IMR-90 (cell line): ENCODE results near the gene FAM227B. TPM values are rescaled to one million over a fixed set of nuclear protein-coding genes. Genes with fewer than 3 reads are reported as not detected.

Experiments used
- ATAC-seq: fragments of 200-7000 bp; cut with Tn5 transposase; 2 replicates; pipeline ENCODE4 v1.9.1; 2020; ENCODE audit warnings: low read depth, mild to moderate bottlenecking, moderate library complexity
- BruUV-seq: library from RNA; stranded (reverse); fragments of 400-500 nt; replicated peaks from 2 replicates; lab custom pipeline; 2021; lab: Mats Ljungman, UMichigan
- CTCF ChIA-PET: fragments of 300-600 bp; formaldehyde crosslinking; extraction: SDS; loops from one replicate; lab custom pipeline; 2021; ENCODE audit warnings: antibody characterized with exemption; lab: Yijun Ruan, JAX
- POLR2A ChIA-PET: fragments of 300-600 bp; sonication (Branson Sonifier 250); formaldehyde crosslinking; loops from one replicate; lab custom pipeline; 2022; ENCODE audit warnings: antibody characterized with exemption; ENCODE audit not compliant: unreplicated experiment; lab: Charles Lee
- DNase-seq: peaks from one replicate; pipeline ENCODE4 v3.0.0; 2013
- H2AFZ ChIP-seq: replicated peaks from 2 replicates; pipeline ENCODE3; 2013; ENCODE audit warnings: low read length, mild to moderate bottlenecking; ENCODE audit not compliant: poor library complexity
- H2AK5ac ChIP-seq: 2 replicates; pipeline ENCODE4 v1.6.1; 2013; ENCODE audit warnings: low read depth, low read length, inconsistent platforms
- H2AK9ac ChIP-seq: replicated peaks from 2 replicates; pipeline ENCODE3; 2013; ENCODE audit warnings: mild to moderate bottlenecking, low read depth, low read length, moderate library complexity; ENCODE audit not compliant: poor library complexity
- H2BK120ac ChIP-seq: 2 replicates; pipeline ENCODE4 v1.6.1; 2013; ENCODE audit warnings: low read depth, low read length, inconsistent platforms
- H2BK15ac ChIP-seq: 3 replicates; pipeline ENCODE4 v1.6.1; 2013; ENCODE audit warnings: low read depth, low read length, inconsistent platforms
- H2BK20ac ChIP-seq: 2 replicates; pipeline ENCODE4 v1.6.1; 2013; ENCODE audit warnings: low read depth, mild to moderate bottlenecking, inconsistent platforms, low read length, moderate library complexity
- H2BK5ac ChIP-seq: 2 replicates; pipeline ENCODE4 v1.6.1; 2013; ENCODE audit warnings: mild to moderate bottlenecking, low read depth, low read length, inconsistent platforms; ENCODE audit not compliant: poor library complexity, severe bottlenecking
- H3K14ac ChIP-seq: replicated peaks from 2 replicates; pipeline ENCODE4 v1.6.1; 2013; ENCODE audit warnings: low read depth, low read length, inconsistent platforms
- H3K18ac ChIP-seq: 2 replicates; pipeline ENCODE4 v1.6.1; 2013; ENCODE audit warnings: low read depth, low read length, control low read depth
- H3K23ac ChIP-seq: 2 replicates; pipeline ENCODE4 v1.6.1; 2013; ENCODE audit warnings: low read depth, low read length, inconsistent platforms
- H3K27ac ChIP-seq: 2 replicates; pipeline ENCODE4 v1.5.1; 2013; ENCODE audit warnings: mild to moderate bottlenecking, control low read depth, low read length; ENCODE audit not compliant: insufficient read depth
- H3K27me3 ChIP-seq: 2 replicates; pipeline ENCODE4 v1.6.1; 2013; ENCODE audit warnings: low read length; ENCODE audit not compliant: control insufficient read depth, insufficient read depth
- H3K36me3 ChIP-seq: 2 replicates; pipeline ENCODE4 v1.6.1; 2013; ENCODE audit warnings: low read length, mixed read lengths; ENCODE audit not compliant: control insufficient read depth, insufficient read depth
- H3K4ac ChIP-seq: 2 replicates; pipeline ENCODE4 v1.6.1; 2013; ENCODE audit warnings: low read depth, low read length, inconsistent platforms
- H3K4me1 ChIP-seq: 2 replicates; pipeline ENCODE4 v1.6.1; 2013; ENCODE audit warnings: low read length, mixed read lengths; ENCODE audit not compliant: control insufficient read depth, insufficient read depth
- H3K4me2 ChIP-seq: 2 replicates; pipeline ENCODE4 v1.6.1; 2013; ENCODE audit warnings: low read depth, mild to moderate bottlenecking, control low read depth, low read length, moderate library complexity
- H3K4me3 ChIP-seq: 2 replicates; pipeline ENCODE4 v1.5.1; 2013; ENCODE audit warnings: low read depth, mild to moderate bottlenecking, control low read depth, low read length, moderate library complexity; ENCODE audit not compliant: insufficient read depth
- H3K56ac ChIP-seq: 2 replicates; pipeline ENCODE4 v1.6.1; 2013; ENCODE audit warnings: low read length, inconsistent platforms; ENCODE audit not compliant: insufficient read depth; ENCODE audit errors: extremely low read depth
- H3K79me1 ChIP-seq, 2 experiments: 2 replicates each; pipeline ENCODE4 v1.6.1; 2013; ENCODE audit warnings: low read length in 2 of 2, inconsistent platforms in 1 of 2, low read depth in 1 of 2
- H3K9ac ChIP-seq: 2 replicates; pipeline ENCODE4 v1.6.1; 2013; ENCODE audit warnings: low read depth, low read length, control low read depth
- H3K9me1 ChIP-seq: 2 replicates; pipeline ENCODE4 v1.6.1; 2013; ENCODE audit warnings: low read length, inconsistent platforms; ENCODE audit not compliant: insufficient read depth
- H3K9me3 ChIP-seq: 2 replicates; pipeline ENCODE4 v1.6.1; 2013; ENCODE audit warnings: low read length; ENCODE audit not compliant: control insufficient read depth, insufficient read depth
- H4K20me1 ChIP-seq: 2 replicates; pipeline ENCODE4 v1.6.1; 2013; ENCODE audit warnings: low read length, inconsistent platforms; ENCODE audit not compliant: insufficient read depth
- H4K5ac ChIP-seq: 2 replicates; pipeline ENCODE4 v1.6.1; 2013; ENCODE audit warnings: mild to moderate bottlenecking, low read depth, low read length, control low read depth
- H4K8ac ChIP-seq, 2 experiments: 2 replicates each; pipeline ENCODE4 v1.6.1; 2013; ENCODE audit warnings: low read depth in 2 of 2, low read length in 2 of 2, control low read depth in 1 of 2, inconsistent platforms in 1 of 2
- H4K91ac ChIP-seq: 2 replicates; pipeline ENCODE4 v1.6.1; 2013; ENCODE audit warnings: low read depth, low read length, inconsistent platforms; ENCODE audit not compliant: insufficient read depth
- BHLHE40 ChIP-seq: fragments of 150-350 bp; IDR thresholded peaks from 2 replicates; pipeline ENCODE4 v1.6.1; 2016; ENCODE audit warnings: mild to moderate bottlenecking, low read depth, low read length
- CHD1 ChIP-seq: IDR thresholded peaks from 2 replicates; pipeline ENCODE4 v1.6.1; 2012; ENCODE audit warnings: low read depth, low read length, improper control_type of control experiment
- FOS ChIP-seq: fragments of 150-350 bp; IDR thresholded peaks from 2 replicates; pipeline ENCODE4 v1.6.1; 2016; ENCODE audit warnings: low read depth, low read length
- MAFK ChIP-seq: IDR thresholded peaks from 2 replicates; pipeline ENCODE4 v1.6.1; 2012; ENCODE audit warnings: low read depth, low read length, improper control_type of control experiment
- MXI1 ChIP-seq: IDR thresholded peaks from 2 replicates; pipeline ENCODE4 v1.6.1; 2012; ENCODE audit warnings: low read depth, mild to moderate bottlenecking, low read length, moderate library complexity, borderline replicate concordance
- RAD21 ChIP-seq: IDR thresholded peaks from 2 replicates; pipeline ENCODE4 v1.6.1; 2012; ENCODE audit warnings: low read length, improper control_type of control experiment
- RCOR1 ChIP-seq: IDR thresholded peaks from 2 replicates; pipeline ENCODE4 v1.6.1; 2012; ENCODE audit warnings: mild to moderate bottlenecking, low read length, improper control_type of control experiment; ENCODE audit not compliant: insufficient replicate concordance
- RFX5 ChIP-seq: IDR thresholded peaks from 2 replicates; pipeline ENCODE4 v1.8.0; 2012; ENCODE audit warnings: low read depth, mild to moderate bottlenecking, low read length, moderate library complexity
- SMC3 ChIP-seq: fragments of 150-350 bp; IDR thresholded peaks from 2 replicates; pipeline ENCODE4 v1.6.1; 2016; ENCODE audit warnings: low read depth, mild to moderate bottlenecking, antibody characterized with exemption, low read length, moderate library complexity
- USF2 ChIP-seq: fragments of 150-350 bp; IDR thresholded peaks from 2 replicates; pipeline ENCODE4 v1.6.1; 2017; ENCODE audit warnings: mild to moderate bottlenecking, antibody characterized with exemption, low read length, low read depth
- WGBS, 2 experiments: methylation state at CpG; one replicate each; pipeline versions ENCODE4 v1.1.5 to v1.1.7; 2013; ENCODE audit warnings: missing lambda C conversion rate in 2 of 2; ENCODE audit not compliant: insufficient read length in 1 of 2; ENCODE audit errors: extremely low coverage in 2 of 2; 5-methylcytosine and 5-hydroxymethylcytosine counted together
- dilution Hi-C: fragments of 300-500 bp; cut with HindIII; formaldehyde crosslinking; loops from one replicate; pipeline ENCODE4 v1.14.3; 2018; ENCODE audit warnings: low sequenced_read_pairs; ENCODE audit not compliant: unreplicated experiment
- in situ Hi-C: fragments of 300-500 bp; cut with MboI; formaldehyde crosslinking; loops from 3 replicates; pipeline ENCODE4 v1.14.3; 2019; ENCODE audit warnings: low sequenced_read_pairs, inconsistent platforms, mixed read lengths
- intact Hi-C: fragments of 100-400 bp; cut with micrococcal nuclease; formaldehyde crosslinking; loops from 2 replicates; pipeline ENCODE4 v1.10.0; 2022
- polyA plus RNA-seq, 3 experiments: library from polyadenylated mRNA; depleted of rRNA; stranded (reverse); fragments of >200 nt; gene quantifications; 2 replicates each; pipeline ENCODE4 v1.2.3, GENCODE V29; 2012; ENCODE audit warnings: low replicate concordance in 1 of 3
- total RNA-seq: library from RNA; depleted of rRNA; stranded (reverse); fragments of >200 nt; gene quantifications from 2 replicates; pipeline ENCODE4 v1.2.3, GENCODE V29; 2012
- TF ChIP-seq, protein P1 (sequence below): conservative IDR thresholded peaks from 2 replicates; pipeline ENCODE4 v1.5.1; 2012; ENCODE audit warnings: mild to moderate bottlenecking, low read depth, low read length, improper control_type of control experiment
- TF ChIP-seq, protein P2 (sequence below): fragments of 150-350 bp; IDR thresholded peaks from 2 replicates; pipeline ENCODE4 v1.6.1; 2016; ENCODE audit warnings: low read depth, mild to moderate bottlenecking, low read length, moderate library complexity, borderline replicate concordance

The FAM227B gene
- total and polyA plus RNA-seq, 2 of the 4 experiments (the other 2 are of a cell fraction) = 1.8 to 3.0 TPM

GRCh38 chr15:49625460-49626036 lies 4.9 kb upstream of the FAM227B start (continued):
- TF ChIP-seq, protein P1, sequence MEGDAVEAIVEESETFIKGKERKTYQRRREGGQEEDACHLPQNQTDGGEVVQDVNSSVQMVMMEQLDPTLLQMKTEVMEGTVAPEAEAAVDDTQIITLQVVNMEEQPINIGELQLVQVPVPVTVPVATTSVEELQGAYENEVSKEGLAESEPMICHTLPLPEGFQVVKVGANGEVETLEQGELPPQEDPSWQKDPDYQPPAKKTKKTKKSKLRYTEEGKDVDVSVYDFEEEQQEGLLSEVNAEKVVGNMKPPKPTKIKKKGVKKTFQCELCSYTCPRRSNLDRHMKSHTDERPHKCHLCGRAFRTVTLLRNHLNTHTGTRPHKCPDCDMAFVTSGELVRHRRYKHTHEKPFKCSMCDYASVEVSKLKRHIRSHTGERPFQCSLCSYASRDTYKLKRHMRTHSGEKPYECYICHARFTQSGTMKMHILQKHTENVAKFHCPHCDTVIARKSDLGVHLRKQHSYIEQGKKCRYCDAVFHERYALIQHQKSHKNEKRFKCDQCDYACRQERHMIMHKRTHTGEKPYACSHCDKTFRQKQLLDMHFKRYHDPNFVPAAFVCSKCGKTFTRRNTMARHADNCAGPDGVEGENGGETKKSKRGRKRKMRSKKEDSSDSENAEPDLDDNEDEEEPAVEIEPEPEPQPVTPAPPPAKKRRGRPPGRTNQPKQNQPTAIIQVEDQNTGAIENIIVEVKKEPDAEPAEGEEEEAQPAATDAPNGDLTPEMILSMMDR = no peak

- Histone ChIP-seq H3K4me2 (peak overlapping the region; percentile 37; the same call in 1 of the 2 replicates), H2BK15ac (no peak overlapping the region), H4K20me1 (no peaks in the 10 kb centered on the region), H3K4me1 (peaks cover 7% of the 10 kb centered on the region), H3K79me1 (peaks cover 20 to 40% of the 10 kb centered on the region in 2 experiments), H2BK20ac (peak overlapping the region; percentile 38; the same call in 1 of the 2 replicates), H2AK9ac (no peak overlapping the region), H3K18ac (peak overlapping the region; percentile 49), H3K27me3 (no peaks in the 10 kb centered on the region), H2AFZ (no peak overlapping the region), H4K5ac (peak overlapping the region; percentile 39; the same call in 1 of the 2 replicates), H3K9me3 (peaks cover 5% of the 10 kb centered on the region), H3K9me1 (0 out of 2 replicates have a peak, but pooled peaks cover 3% of the 10 kb centered on the region), H3K4ac (no peak overlapping the region), H2AK5ac (no peak overlapping the region), H3K9ac (no peak overlapping the region), H2BK5ac (peak overlapping the region; percentile 88), H3K4me3 (no peak overlapping the region), H3K36me3 (peaks cover 9% of the 10 kb centered on the region), H4K8ac (peak overlapping the region; percentile 62 to 71; a peak in 2 of 4 replicates), H3K56ac (no peak overlapping the region), H3K14ac (no peak overlapping the region), H2BK120ac (peak overlapping the region; percentile 67; the same call in 1 of the 2 replicates), H3K27ac (peak overlapping the region; percentile 15; the same call in 1 of the 2 replicates), H4K91ac (peak overlapping the region; percentile 40; the same call in 1 of the 2 replicates), H3K23ac (peak overlapping the region; percentile 38; the same call in 1 of the 2 replicates)
- dilution Hi-C loops = no loop called here
- no TSS peak for BruUV-seq
- no CpG with 5 or more reads among the region's 2 CpGs for WGBS, 2 experiments
- ChIA-PET POLR2A (no interaction called here), CTCF (no interaction called here)
- intact Hi-C loops = loop anchor here (5.0 kb wide), 4 partner anchors 132 to 513 kb away; no protein-coding TSS in a partner anchor
- ATAC-seq (no peak), DNase-seq (peak; percentile 44)
- in situ Hi-C loops = loop anchor here (25.0 kb wide), 1 partner anchor 387 kb away; no protein-coding TSS in a partner anchor
- no peak for TF ChIP-seq BHLHE40
- TF ChIP-seq SMC3 = no peak
- no peak for TF ChIP-seq USF2
- TF ChIP-seq, protein P2, sequence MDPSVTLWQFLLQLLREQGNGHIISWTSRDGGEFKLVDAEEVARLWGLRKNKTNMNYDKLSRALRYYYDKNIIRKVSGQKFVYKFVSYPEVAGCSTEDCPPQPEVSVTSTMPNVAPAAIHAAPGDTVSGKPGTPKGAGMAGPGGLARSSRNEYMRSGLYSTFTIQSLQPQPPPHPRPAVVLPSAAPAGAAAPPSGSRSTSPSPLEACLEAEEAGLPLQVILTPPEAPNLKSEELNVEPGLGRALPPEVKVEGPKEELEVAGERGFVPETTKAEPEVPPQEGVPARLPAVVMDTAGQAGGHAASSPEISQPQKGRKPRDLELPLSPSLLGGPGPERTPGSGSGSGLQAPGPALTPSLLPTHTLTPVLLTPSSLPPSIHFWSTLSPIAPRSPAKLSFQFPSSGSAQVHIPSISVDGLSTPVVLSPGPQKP = no peak
- no peak for TF ChIP-seq MAFK
- no peak for TF ChIP-seq RAD21
- TF ChIP-seq RFX5 = no peak
- no peak for TF ChIP-seq CHD1
- TF ChIP-seq RCOR1 = no peak
- TF ChIP-seq MXI1 = no peak
- no peak for TF ChIP-seq FOS
These were observed 3.4 kb upstream of the FAM227B start for GRCh38 chr15:49624056-49624455.
